ENCODE data around the gene ASF1A. TPM values are rescaled to one million over a fixed set of nuclear protein-coding genes. Genes with fewer than 3 reads are reported as not detected.
A peak's percentile ranks its signal among the peaks of the same experiment; 100 is the strongest.

Gene ASF1A
- polyA plus RNA-seq, 1 donor from 2014 or later, result 65.6 TPM

DNA sequence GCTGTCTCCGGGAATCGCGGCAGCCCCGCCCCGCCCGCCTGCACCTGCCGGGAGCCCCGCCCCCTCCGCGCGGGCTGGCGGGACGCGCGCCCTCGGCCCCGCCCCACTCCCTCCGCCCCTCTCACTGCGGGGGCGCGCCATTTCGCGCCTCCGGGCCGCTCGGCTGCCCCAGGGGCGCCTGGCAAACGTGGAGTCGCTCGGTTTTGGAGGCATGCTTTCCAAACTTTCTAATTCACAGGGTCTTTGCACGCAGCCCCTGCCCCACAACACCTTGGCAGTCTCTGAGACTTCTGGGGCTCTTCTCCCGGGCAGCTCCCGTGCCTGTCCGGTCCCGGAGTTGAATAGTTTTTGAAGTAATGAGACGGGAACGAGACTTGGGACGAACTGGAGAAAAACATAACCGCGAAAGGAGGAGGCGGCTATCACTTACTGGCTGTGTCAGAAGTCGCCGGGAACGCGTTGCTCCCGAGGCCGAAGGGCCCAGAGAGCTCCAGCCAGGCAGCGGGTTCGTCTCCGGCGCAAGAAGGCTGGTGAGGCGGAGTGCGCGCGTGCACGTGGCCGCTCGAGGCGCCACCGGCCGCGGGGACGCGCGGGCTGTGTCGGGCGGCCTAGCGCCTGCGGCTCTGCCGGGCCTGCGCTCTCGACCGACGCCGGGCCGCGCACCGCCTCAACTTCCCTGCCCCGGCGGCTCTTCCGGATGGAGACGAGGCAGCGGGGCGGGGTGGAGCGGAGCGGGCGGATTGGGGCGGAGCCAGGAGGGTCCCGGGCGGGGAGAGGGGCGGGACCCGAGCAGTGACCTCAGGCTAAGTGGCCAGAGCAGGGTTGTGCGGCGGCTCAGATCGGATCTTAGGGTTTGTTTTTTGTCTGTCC lies 40.7 kb downstream of the ASF1A start, which contains the start of gene MCM9:
Gene MCM9 (minus strand): TSS at position 699 of the 870 bp plus-strand sequence. CDS start 3,436 bp downstream, outside the sequence.
- TF ChIP-seq TAF1 (IDR thresholded peaks at IDR 0.05; ENCODE audit: low read depth) (no peak), EP300 (conservative IDR thresholded peaks at IDR 0.05; ENCODE audit: poor library complexity, severe bottlenecking) (peak; percentile 26), MXI1 (conservative IDR thresholded peaks at IDR 0.05; ENCODE audit: poor library complexity, severe bottlenecking) (peak; percentile 82), SMC3 (conservative IDR thresholded peaks at IDR 0.05; ENCODE audit: poor library complexity) (peak; percentile 42), CTCF (IDR thresholded peaks at IDR 0.05; ENCODE audit: poor library complexity, severe bottlenecking) (peak; percentile 24), POLR2AphosphoS5 (IDR thresholded peaks at IDR 0.05) (peak; percentile 15), EZH2 (IDR thresholded peaks at IDR 0.05; ENCODE audit: borderline replicate concordance, insufficient read depth, low read length, poor library complexity, severe bottlenecking) (no peak), RAD21 (conservative IDR thresholded peaks at IDR 0.05) (peak; percentile 22)
- TF ChIP-seq, protein P1, sequence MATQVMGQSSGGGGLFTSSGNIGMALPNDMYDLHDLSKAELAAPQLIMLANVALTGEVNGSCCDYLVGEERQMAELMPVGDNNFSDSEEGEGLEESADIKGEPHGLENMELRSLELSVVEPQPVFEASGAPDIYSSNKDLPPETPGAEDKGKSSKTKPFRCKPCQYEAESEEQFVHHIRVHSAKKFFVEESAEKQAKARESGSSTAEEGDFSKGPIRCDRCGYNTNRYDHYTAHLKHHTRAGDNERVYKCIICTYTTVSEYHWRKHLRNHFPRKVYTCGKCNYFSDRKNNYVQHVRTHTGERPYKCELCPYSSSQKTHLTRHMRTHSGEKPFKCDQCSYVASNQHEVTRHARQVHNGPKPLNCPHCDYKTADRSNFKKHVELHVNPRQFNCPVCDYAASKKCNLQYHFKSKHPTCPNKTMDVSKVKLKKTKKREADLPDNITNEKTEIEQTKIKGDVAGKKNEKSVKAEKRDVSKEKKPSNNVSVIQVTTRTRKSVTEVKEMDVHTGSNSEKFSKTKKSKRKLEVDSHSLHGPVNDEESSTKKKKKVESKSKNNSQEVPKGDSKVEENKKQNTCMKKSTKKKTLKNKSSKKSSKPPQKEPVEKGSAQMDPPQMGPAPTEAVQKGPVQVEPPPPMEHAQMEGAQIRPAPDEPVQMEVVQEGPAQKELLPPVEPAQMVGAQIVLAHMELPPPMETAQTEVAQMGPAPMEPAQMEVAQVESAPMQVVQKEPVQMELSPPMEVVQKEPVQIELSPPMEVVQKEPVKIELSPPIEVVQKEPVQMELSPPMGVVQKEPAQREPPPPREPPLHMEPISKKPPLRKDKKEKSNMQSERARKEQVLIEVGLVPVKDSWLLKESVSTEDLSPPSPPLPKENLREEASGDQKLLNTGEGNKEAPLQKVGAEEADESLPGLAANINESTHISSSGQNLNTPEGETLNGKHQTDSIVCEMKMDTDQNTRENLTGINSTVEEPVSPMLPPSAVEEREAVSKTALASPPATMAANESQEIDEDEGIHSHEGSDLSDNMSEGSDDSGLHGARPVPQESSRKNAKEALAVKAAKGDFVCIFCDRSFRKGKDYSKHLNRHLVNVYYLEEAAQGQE (IDR thresholded peaks at IDR 0.05; ENCODE audit: borderline replicate concordance), result no peak
- Histone ChIP-seq H2AFZ (ENCODE audit: low read depth, low read length) (peak within 1 kb of the TSS; percentile 68), H3K4me3 (ENCODE audit: low read length) (peak within 1 kb of the TSS; percentile 92), H3K4me2 (ENCODE audit: low read length) (peak within 1 kb of the TSS; percentile 59), H3K9ac (ENCODE audit: low read length) (peak within 1 kb of the TSS; percentile 54), H3K36me3 (ENCODE audit: insufficient read depth, low read length) (no peaks in the 10 kb centered on the region), H4K20me1 (ENCODE audit: insufficient read depth) (no peaks in the 10 kb centered on the region), H3K27ac (ENCODE audit: low read length) (peak within 1 kb of the TSS; percentile 24), H3K9me3 (ENCODE audit: low read length) (no peaks in the 10 kb centered on the region), H3F3A (ENCODE audit: insufficient read depth, low read length, poor library complexity, severe bottlenecking) (no peaks in the 10 kb centered on the region), H3K79me2 (replicated peaks; ENCODE audit: insufficient read depth, low read length) (no peaks in the 10 kb centered on the region), H3K27me3 (ENCODE audit: insufficient read depth, low read depth, low read length) (no peaks in the 10 kb centered on the region), H3K9me2 (ENCODE audit: insufficient read depth, low read length) (no peaks in the 10 kb centered on the region)

- peak overlapping the region; percentile 37 for H2AFZ ChIP-seq (ENCODE audit: low read depth, low read length)
- H3K27ac ChIP-seq (ENCODE audit: low read length), result peak overlapping the region; percentile 22
- H3F3A ChIP-seq (ENCODE audit: insufficient read depth, low read length, poor library complexity, severe bottlenecking), result no peaks in the 10 kb centered on the region
- peak overlapping the region; percentile 54 for H3K9ac ChIP-seq (ENCODE audit: low read length)
- no peak for TF ChIP-seq CTCF (IDR thresholded peaks at IDR 0.05; ENCODE audit: poor library complexity, severe bottlenecking)
- TF ChIP-seq SMC3 (conservative IDR thresholded peaks at IDR 0.05; ENCODE audit: poor library complexity), result no peak
- no peak for TF ChIP-seq MXI1 (conservative IDR thresholded peaks at IDR 0.05; ENCODE audit: poor library complexity, severe bottlenecking)
- TF ChIP-seq TAF1 (IDR thresholded peaks at IDR 0.05; ENCODE audit: low read depth), result no peak
- TF ChIP-seq EP300 (conservative IDR thresholded peaks at IDR 0.05; ENCODE audit: poor library complexity, severe bottlenecking), result no peak
- no peak for TF ChIP-seq POLR2AphosphoS5 (IDR thresholded peaks at IDR 0.05)
- no peak for TF ChIP-seq RAD21 (conservative IDR thresholded peaks at IDR 0.05)
- TF ChIP-seq, protein P1 (IDR thresholded peaks at IDR 0.05; ENCODE audit: borderline replicate concordance), result no peak
- no peak for TF ChIP-seq EZH2 (IDR thresholded peaks at IDR 0.05; ENCODE audit: borderline replicate concordance, insufficient read depth, low read length, poor library complexity, severe bottlenecking)
- H3K79me2 ChIP-seq (replicated peaks; ENCODE audit: insufficient read depth, low read length), result no peaks in the 10 kb centered on the region
- H3K4me3 ChIP-seq (ENCODE audit: low read length), result peak overlapping the region; percentile 92
- H4K20me1 ChIP-seq (ENCODE audit: insufficient read depth), result no peaks in the 10 kb centered on the region
- no peaks in the 10 kb centered on the region for H3K36me3 ChIP-seq (ENCODE audit: insufficient read depth, low read length)
- no peaks in the 10 kb centered on the region for H3K9me2 ChIP-seq (ENCODE audit: insufficient read depth, low read length)
- H3K27me3 ChIP-seq (ENCODE audit: insufficient read depth, low read depth, low read length), result no peaks in the 10 kb centered on the region
- H3K9me3 ChIP-seq (ENCODE audit: low read length), result no peaks in the 10 kb centered on the region
- H3K4me2 ChIP-seq (ENCODE audit: low read length), result peak overlapping the region; percentile 59
Measured at GRCh38 chr6:118935331-118935668, 41.3 kb downstream of the ASF1A start.
